HG03280 (cell line): Measurements from ENCODE around the gene COL18A1.
"Not testable (repeated sequence)": the region's sequence is repeated elsewhere in the genome, so short reads cannot be mapped to it uniquely, and the experiment has no call there.

Experiments used
- ATAC-seq: cut with Tn5 transposase; IDR thresholded peaks from one replicate; pipeline ENCODE4 v1.9.1; 2021; ENCODE audit warnings: mild to moderate bottlenecking, moderate library complexity; ENCODE audit not compliant: unreplicated experiment

COL18A1 gene

GRCh38 chr21:45488931-45489721, 84.2 kb downstream of the COL18A1 start:
- ATAC-seq: no peak

GRCh38 chr21:45489722-45489982, 84.7 kb downstream of the COL18A1 start:
- ATAC-seq: no peak

GRCh38 chr21:45490049-45490731, 85.2 kb downstream of the COL18A1 start:
- no peak for ATAC-seq

GRCh38 chr21:45491056-45491455, 86.1 kb downstream of the COL18A1 start:
- no peak for ATAC-seq

GRCh38 chr21:45491623-45492022, 86.7 kb downstream of the COL18A1 start:
- ATAC-seq: no peak

- no peak for ATAC-seq
Observed at GRCh38 chr21:45492765-45493164, 87.8 kb downstream of the COL18A1 start.

GRCh38 chr21:45493401-45494001, 88.5 kb downstream of the COL18A1 start:
- ATAC-seq: no peak

- no peak for ATAC-seq
Observed at GRCh38 chr21:45494135-45494850, 89.3 kb downstream of the COL18A1 start.

GRCh38 chr21:45494851-45495680, 90.1 kb downstream of the COL18A1 start:
- no peak for ATAC-seq

- no peak for ATAC-seq
Observed at GRCh38 chr21:45496151-45496967, 91.4 kb downstream of the COL18A1 start.

GRCh38 chr21:45496968-45497845, 92.2 kb downstream of the COL18A1 start:
- ATAC-seq: no peak

- no peak for ATAC-seq
Observed at GRCh38 chr21:45497846-45498645, 93.1 kb downstream of the COL18A1 start.

GRCh38 chr21:45498646-45499000, 93.7 kb downstream of the COL18A1 start:
- ATAC-seq: no peak

GRCh38 chr21:45499201-45499750, 94.3 kb downstream of the COL18A1 start:
- ATAC-seq: no peak

GRCh38 chr21:45499970-45500577, 95.1 kb downstream of the COL18A1 start:
- no peak for ATAC-seq

- not testable (repeated sequence) for ATAC-seq
Observed at GRCh38 chr21:45501081-45502005, 96.4 kb downstream of the COL18A1 start.
